GM18526 (cell line): Measurements from ENCODE around the gene SPCS3.

Source experiments
- POLR2A ChIP-seq: IDR thresholded peaks from 3 replicates; pipeline ENCODE4 v1.6.1; 2011; ENCODE audit not compliant: insufficient read length; ENCODE audit errors: extremely low read depth

SPCS3 gene

DNA sequence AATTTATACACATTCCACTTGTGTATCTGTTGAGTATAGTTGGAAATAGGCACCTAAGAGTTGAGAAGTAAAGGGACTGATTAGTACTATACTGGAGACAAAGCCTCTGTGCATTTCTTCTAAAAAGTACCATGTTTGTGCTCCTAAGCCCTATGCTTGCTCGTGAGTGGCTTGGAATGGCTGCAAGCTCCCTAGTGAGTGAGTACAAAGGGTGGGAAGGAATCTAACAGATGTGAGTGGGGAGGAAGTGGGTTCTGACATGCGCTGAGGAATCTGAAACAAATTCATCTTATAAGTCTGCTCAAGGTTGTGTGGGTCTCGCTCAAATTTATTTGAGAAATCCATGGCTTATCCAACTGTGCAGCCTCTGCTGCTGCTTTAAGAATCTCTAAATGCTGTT, 13.3 kb downstream of the SPCS3 start:
- no peak for TF ChIP-seq POLR2A

DNA sequence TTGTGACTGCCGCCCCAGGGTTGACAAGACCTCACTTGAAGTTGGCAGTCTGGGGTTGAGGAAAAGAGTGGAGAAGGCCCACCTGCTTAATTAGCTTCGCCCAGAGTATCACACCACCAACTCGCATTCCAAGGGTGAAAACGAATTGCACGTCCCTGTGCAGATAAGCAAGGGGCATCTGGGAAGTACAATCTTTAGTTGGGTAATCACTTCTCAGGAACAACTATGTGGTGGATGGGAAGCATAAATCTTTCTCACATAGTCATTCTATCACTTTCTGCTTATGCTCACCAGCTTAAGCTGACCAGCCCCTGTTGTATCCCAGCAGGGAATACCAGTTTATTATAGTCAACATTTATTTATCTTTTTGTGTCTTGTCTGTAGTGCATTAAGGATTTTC, 14.3 kb downstream of the SPCS3 start:
- no peak for TF ChIP-seq POLR2A

DNA sequence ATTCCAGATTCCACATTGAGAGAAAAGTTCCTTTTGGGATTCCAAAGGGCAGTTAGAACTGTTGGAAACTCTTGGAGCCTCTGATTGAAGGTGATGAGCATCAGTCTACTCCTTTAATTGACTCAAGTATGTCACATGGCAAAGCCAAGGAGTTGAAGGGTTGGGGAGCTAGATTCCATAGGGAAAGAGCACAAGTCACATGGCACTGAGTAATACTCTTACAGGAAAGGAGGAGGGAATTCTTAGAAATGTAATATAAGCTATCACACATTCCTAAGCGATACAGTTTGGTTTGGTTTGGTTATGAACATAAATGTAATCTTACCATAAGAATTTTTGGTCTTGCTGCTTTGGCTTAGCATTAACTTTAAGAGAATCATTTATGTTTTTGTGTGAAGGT, 15.7 kb downstream of the SPCS3 start:
- no peak for TF ChIP-seq POLR2A

DNA sequence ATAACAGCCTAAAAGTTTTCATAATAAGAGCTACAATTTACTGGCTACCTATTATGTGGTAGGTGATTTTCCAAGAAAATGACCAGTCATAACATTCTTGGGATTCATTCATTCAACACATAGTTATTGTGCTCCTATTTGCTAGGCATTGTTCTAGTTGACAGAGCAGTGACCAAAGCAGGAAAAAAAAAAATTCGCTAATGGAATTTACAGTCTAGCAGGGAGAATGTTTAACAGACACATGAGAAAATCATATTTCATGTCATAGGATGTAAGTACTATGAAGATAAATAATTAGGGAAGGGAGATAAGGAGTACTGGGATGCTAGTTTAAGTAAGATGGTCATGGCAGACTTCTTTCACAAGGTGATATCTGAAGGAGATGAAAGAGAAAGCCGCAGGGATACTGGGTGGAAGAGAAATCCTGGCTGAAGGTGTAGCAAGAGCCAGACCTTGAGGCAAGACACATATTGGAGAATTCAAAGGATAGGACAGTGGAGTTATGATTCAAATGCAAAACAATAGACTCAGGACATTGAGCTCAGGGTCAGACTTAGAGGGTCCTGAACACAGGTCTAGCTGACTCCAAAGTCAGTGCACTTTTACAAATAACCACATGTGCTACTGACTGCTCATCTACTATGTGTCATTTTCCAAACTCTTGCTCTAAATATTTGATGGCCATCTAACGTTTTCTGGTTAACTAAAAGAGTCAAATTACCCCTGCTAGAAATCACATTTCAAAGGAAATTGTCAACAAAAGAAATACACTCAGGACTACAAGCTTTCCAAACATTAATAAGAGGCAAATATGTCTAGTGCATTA, 20.4 kb downstream of the SPCS3 start:
- TF ChIP-seq POLR2A = no peak

DNA sequence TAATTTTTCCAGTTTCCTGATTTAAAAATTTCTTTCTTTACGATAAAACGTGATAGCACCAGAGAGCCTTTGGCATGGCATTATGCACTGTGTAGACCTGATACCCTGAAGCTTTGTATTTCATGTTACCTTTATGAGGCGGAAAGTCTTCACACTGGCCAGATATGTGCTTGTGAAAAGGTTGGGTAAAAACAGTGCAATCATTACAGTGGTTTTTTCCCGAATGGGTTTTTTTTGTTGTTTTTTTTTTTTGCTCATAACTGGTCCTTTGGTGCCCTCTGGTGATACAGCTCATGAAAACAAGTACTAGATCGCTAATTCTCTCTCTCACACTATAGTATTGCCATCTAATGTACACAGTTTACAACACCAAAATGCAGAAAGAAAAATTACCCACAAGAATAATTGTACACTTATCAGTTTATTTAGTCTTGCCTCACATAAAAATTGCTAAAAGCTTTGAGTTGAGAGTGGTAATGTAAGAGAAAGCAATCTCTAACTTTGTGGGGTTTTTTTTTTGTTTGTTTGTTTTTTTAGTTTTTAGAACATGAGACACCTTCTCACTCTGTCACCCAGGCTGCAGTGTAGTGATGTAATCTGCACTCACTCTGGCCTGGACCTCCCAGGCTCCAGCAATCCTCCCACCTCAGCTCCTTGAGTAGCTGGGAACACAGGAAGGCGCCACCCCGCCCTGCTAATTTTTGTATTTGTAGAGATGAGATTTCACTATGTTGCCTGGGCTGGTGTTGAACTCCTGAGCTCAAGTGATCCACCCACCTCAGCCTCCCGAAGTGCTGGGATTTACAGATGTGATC, 21.3 kb downstream of the SPCS3 start:
- no peak for TF ChIP-seq POLR2A

DNA sequence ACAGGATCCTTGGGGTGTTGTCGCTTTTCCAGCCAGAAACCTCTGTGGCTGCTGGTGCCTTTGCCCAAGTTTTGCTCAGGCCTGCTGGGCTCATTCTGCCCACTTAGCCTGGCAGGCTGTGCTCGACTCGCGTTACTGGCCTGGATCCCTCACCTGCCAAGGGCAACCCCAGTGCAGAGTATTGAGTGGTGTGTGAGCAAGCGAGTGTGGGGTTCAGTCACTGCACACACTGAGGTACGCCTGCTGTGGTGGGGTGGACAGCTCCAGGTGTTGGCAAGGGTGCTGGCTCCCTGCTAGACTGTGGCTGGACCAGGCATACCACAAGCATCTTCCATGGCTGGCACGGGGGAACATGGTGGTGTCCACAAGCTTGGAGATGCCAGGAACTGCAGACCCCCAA, 22.6 kb downstream of the SPCS3 start:
- TF ChIP-seq POLR2A = no peak

DNA sequence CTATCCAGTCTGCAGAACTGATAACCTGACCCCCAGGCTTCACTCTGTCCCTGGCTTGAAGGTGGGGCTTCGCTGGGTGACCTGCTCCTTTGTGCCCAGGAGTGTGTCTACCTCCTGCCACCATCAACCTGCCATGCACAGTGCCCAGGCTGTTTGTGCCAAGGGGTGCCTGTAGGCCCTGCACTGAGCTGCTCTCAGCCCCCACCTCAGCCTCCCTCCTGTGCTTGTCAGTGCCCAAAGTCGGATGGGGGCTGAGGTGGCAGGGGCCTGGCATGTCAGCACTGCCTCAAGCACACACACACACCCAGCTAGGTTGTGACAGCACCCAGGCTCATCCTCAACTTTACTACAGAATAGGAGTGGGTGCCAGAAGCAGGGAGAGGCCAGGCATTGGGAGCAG, 23.5 kb downstream of the SPCS3 start:
- no peak for TF ChIP-seq POLR2A

DNA sequence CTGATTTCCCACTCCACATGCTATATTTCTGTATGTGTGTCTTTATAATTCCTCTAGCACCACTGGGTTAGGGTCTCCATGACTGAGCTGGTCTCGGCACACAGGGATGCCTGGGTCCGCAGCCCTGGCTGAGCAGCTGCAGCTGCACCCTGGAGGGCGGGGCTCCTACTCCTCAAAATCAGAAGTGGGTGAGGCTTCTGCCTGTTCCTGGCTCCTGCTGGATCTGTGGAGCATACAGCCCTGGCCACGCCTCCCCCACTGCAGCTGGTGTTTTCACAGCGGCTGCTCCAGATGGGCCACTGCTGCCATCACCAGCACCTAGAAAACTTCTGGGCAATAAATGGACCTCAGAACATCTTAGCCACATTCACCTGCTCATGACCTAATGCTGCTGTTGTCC, 30.9 kb downstream of the SPCS3 start:
- no peak for TF ChIP-seq POLR2A

DNA sequence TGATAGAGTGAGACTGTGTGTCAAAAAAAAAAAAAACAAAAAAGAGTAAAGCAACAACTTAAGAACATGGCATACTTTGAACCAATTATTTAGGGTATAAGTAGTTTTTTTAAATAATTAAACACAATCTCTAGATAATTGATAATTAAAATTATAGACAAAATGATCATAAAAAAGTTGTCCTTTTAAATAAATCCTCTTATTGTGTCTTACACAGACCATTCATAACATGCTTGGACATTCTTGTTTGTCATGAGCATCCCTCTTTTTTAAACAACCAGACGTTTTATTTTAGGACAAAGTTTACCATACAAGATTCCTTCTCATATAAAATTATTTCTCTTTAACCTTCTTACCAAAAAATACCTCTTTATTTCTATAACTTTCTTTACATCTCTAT, 35.1 kb downstream of the SPCS3 start:
- TF ChIP-seq POLR2A = no peak

DNA sequence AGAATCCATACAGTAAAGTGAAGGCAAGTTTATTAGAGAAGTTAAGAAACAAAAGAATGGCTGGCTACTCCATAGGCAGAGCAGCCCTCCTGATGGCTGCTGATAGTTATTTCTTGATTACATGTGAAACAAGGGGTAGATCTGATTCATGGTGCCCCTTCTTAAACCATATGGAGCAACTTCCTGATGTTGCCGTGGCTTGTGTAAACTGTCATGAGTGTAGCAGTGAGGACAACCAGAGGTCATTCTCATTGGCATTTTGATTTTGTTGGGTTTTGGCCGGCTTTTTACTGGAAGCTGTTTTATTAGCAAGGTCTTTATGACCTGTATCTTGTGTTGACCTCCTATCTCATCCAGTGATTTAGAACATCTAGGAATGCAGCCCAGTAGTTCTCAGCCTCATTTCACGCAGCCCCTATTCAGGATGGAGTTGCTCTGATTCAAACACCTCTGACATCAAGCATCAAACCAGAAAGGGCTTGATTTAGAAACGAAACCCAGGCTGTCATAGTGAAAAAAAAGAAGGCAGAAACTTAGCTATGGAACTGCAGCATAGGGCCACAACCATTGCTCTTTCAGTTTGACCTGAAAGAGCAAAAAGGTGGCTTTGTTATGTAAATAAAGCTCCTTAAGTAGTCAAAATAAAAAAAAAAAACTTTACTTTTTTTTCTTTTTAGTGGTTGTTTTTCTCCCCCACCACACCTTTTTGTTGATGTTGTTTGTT, 37.8 kb downstream of the SPCS3 start:
- no peak for TF ChIP-seq POLR2A

DNA sequence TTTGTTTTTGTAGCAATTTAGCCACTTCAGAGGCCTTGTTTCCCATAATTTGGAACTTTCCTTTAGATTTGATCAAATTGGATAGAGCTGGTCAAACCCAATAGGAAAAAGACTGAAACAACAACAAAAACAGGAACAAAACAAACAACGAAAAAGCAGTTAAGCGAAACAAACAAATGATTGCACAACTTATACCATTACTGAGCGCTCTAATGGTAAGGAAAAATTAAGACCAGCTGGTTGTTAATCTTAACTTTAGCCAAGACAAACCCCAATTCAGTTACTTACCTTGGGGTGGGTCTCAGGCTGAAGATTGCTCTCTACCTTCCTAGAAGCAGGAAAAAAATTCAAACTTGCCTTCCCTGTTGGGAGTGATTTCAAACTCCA, 38.3 kb downstream of the SPCS3 start:
- no peak for TF ChIP-seq POLR2A

DNA sequence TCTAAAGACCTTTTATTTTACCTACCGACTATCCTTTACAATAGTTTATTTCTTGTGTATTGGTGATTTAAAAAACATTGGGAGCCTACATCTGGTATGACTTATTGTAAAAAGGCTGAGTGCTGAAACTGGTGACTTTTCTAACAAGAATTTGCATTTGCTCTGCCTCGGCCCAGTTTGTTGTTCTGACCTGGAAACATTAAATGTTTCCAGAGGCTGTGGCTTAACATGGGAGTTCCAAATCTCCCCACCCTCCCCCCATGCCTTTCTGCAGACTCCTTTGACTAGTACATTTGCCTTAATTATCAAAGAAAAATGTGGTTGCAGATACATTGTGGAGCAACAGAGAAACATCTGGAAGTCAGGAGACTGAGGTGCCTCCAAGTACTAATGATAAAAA, 39.8 kb downstream of the SPCS3 start:
- no peak for TF ChIP-seq POLR2A

DNA sequence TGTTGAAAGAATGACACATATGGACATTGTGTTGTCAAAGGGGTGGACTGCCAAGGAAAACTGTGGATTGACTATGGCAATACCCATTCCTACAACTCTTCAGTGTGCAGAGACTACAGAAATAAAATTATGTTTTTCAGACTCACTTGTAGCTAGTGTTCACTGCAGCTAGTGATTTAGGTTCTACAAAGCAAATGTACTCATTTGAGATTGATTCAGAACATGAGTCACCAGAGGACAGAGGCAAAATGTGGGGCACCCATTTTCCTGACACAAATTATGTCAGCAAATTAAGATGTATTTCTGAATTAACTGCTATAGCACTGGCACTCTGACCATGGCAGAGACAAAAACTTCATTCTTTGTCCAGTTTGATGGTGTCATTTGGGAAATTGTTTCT, 40.7 kb downstream of the SPCS3 start:
- TF ChIP-seq POLR2A = no peak

DNA sequence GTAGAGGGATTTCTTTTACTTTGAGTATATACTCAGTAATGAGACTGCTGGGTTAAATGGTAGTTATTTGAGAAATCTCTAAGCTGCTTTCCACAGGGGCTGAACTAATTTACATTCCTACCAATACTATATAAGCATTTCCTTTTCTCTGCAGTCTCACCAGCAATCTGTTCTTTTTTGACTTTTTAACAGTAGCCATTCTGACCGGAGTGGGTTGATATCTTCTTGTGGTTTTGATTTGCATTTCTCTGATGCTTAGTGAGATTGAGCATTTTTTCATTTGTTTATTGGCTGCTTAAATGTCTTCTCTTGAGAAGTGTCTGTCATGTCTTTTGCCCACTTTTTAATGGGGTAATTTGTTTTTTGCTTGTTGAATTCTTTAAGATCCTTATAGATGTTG, 43.3 kb downstream of the SPCS3 start:
- TF ChIP-seq POLR2A = no peak

DNA sequence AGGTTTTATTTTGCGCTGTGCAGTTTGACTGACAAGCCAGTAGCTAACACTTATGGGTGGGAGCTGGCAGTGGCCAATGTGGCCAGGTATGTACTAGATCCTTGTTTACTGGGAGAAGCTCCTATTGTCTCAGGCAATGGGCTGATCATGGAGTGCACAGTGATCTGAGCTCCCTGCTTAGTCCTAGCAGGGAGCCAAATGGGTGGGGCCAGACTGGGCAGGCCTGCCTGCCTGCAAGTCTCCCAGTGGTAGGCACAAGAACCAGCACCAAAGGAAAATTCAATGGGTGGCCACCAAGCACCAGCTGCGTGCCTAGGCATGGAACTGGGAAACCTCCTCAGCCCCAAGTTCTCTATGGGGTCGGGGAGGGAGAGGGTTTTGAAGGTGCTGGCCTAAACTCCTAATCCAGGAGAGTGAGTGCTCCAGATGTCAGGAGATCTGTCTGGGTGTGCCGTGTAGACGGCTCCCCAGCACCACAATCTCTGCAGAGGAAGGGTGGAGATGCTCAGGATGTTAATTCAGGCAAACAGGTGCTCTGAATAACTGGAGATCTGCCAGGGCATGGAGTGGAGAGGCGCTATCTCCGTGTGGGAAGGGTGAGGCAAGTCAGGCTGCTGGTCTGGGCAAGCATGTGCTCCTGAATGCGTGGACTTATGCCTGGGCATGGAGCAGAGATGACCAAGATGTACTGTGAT, 48.2 kb downstream of the SPCS3 start:
- no peak for TF ChIP-seq POLR2A
